ENCODE data around the gene HDC. TPM values are rescaled to one million over a fixed set of nuclear protein-coding genes. Genes with fewer than 3 reads are reported as not detected.

Gene HDC
- polyA plus RNA-seq, 1 experiment: not detected

DNA sequence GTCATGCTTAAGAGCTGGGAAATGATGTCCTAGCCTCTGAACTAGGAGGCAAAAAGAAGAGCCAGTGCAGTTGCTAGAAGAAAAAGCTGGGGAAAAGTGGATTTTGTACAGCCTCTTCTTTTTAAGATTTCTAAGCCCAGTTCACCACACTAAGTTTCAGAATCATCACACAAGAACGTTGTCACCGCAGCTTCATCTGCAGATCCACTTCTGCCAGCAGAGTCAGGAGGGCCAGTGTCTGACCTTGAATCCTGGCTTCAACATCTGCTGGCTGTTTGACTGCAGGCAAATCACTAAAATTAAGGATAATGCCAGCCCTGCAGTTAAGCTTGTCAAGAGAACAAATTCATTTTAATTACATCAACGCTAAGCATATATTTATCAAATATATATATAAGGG lies 36.2 kb downstream of the HDC start:
- Histone ChIP-seq H3K4me3 (ENCODE audit: low read depth, low read length) (no peak overlapping the region), H3K9me3 (ENCODE audit: control insufficient read depth, insufficient read depth, low read length) (no peaks in the 10 kb centered on the region), H3K27ac (ENCODE audit: low read depth, low read length) (no peak overlapping the region), H3K27me3 (ENCODE audit: control insufficient read depth, insufficient read depth, low read length) (no peaks in the 10 kb centered on the region)
- ChIA-PET CTCF (interaction anchor here (0.6 kb wide), 1 partner anchor 80 kb away, joined by 3 read pairs; no protein-coding TSS in a partner anchor), POLR2A (interaction anchor here (0.5 kb wide), 1 partner anchor 116 kb away, joined by 3 read pairs; no protein-coding TSS in a partner anchor)
- no peak for DNase-seq (ENCODE audit: low read depth, low spot score)
- TF ChIP-seq, protein P1, sequence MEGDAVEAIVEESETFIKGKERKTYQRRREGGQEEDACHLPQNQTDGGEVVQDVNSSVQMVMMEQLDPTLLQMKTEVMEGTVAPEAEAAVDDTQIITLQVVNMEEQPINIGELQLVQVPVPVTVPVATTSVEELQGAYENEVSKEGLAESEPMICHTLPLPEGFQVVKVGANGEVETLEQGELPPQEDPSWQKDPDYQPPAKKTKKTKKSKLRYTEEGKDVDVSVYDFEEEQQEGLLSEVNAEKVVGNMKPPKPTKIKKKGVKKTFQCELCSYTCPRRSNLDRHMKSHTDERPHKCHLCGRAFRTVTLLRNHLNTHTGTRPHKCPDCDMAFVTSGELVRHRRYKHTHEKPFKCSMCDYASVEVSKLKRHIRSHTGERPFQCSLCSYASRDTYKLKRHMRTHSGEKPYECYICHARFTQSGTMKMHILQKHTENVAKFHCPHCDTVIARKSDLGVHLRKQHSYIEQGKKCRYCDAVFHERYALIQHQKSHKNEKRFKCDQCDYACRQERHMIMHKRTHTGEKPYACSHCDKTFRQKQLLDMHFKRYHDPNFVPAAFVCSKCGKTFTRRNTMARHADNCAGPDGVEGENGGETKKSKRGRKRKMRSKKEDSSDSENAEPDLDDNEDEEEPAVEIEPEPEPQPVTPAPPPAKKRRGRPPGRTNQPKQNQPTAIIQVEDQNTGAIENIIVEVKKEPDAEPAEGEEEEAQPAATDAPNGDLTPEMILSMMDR (IDR thresholded peaks at IDR 0.05; ENCODE audit: low read depth, low read length): no peak

DNA sequence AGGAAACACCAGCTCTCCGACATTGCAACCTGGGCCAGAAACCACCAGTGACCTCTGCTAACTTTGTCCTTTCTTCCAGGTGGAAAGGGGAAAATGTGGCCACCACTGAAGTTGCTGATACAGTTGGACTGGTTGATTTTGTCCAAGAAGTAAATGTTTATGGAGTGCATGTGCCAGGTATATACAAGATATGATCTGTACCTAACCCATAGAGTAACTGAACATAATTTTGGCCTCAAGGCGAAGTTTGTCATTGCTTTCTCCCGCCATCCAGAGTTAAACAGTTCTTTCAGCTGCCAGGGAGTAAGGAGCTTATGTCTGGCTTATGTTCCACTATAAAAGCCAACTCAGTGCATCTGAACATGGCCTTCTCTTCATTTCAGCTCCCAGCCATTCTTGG lies 36.7 kb downstream of the HDC start:
- POLR2A ChIA-PET: interaction anchor here (0.5 kb wide), 1 partner anchor 115 kb away, joined by 3 read pairs; no protein-coding TSS in a partner anchor
- CTCF ChIA-PET: interaction anchor here (0.6 kb wide), 1 partner anchor 80 kb away, joined by 3 read pairs; no protein-coding TSS in a partner anchor

DNA sequence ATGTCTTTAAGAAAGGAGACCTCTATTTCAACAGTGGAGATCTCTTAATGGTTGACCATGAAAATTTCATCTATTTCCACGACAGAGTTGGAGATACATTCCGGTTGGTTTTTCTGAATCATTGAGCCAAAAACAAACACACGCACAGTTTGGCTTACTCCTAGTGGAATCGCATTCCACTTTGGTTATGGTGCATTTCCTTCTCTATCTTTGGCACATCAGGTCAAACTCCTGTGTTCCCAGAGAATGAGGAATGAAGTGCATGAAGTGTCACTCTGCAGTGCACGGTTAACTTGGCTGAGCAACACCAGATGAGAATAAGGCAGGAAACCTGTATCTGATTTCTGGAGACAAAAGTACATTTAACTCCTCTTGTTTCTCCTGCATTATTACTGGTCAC lies 38.5 kb downstream of the HDC start:
- ChIA-PET CTCF (no interaction called here), POLR2A (no interaction called here)
- no peak overlapping the region for H3K4me3 ChIP-seq (ENCODE audit: low read depth, low read length)
- TF ChIP-seq, protein P1 (IDR thresholded peaks at IDR 0.05; ENCODE audit: low read depth, low read length): no peak
- no peak overlapping the region for H3K27ac ChIP-seq (ENCODE audit: low read depth, low read length)
- no peaks in the 10 kb centered on the region for H3K27me3 ChIP-seq (ENCODE audit: control insufficient read depth, insufficient read depth, low read length)
- no peaks in the 10 kb centered on the region for H3K9me3 ChIP-seq (ENCODE audit: control insufficient read depth, insufficient read depth, low read length)
- DNase-seq (ENCODE audit: low read depth, low spot score): peak; percentile 34

More for the DNA sequence above, 36.7 kb downstream of the HDC start:
- TF ChIP-seq, protein P1 (IDR thresholded peaks at IDR 0.05; ENCODE audit: low read depth, low read length): no peak
- DNase-seq (ENCODE audit: low read depth, low spot score): no peak
- H3K4me3 ChIP-seq (ENCODE audit: low read depth, low read length): no peak overlapping the region
- H3K9me3 ChIP-seq (ENCODE audit: control insufficient read depth, insufficient read depth, low read length): no peaks in the 10 kb centered on the region
- H3K27me3 ChIP-seq (ENCODE audit: control insufficient read depth, insufficient read depth, low read length): no peaks in the 10 kb centered on the region
- H3K27ac ChIP-seq (ENCODE audit: low read depth, low read length): no peak overlapping the region

DNA sequence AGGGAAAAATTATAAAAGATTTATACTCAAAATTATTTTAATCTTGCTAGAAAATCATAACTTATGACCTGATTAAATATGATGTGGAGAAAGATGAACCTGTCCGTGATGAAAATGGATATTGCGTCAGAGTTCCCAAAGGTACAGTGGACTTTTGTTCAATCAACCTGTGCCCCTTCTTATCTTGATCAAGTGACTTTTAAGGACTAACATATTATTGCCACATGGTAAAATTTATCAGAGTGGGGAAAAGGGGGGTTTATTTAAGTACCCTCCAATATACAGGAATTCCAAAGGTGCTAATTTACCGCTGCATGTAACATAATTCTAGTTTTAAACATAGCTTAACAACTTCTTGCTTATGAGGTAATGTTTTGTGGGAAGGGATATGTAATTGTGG lies 39.6 kb downstream of the HDC start:
- DNase-seq (ENCODE audit: low read depth, low spot score): no peak
- ChIA-PET POLR2A (no interaction called here), CTCF (no interaction called here)
- TF ChIP-seq, protein P1 (IDR thresholded peaks at IDR 0.05; ENCODE audit: low read depth, low read length): no peak
- H3K27me3 ChIP-seq (ENCODE audit: control insufficient read depth, insufficient read depth, low read length): no peaks in the 10 kb centered on the region
- H3K9me3 ChIP-seq (ENCODE audit: control insufficient read depth, insufficient read depth, low read length): no peaks in the 10 kb centered on the region
- no peak overlapping the region for H3K27ac ChIP-seq (ENCODE audit: low read depth, low read length)
- H3K4me3 ChIP-seq (ENCODE audit: low read depth, low read length): no peak overlapping the region

DNA sequence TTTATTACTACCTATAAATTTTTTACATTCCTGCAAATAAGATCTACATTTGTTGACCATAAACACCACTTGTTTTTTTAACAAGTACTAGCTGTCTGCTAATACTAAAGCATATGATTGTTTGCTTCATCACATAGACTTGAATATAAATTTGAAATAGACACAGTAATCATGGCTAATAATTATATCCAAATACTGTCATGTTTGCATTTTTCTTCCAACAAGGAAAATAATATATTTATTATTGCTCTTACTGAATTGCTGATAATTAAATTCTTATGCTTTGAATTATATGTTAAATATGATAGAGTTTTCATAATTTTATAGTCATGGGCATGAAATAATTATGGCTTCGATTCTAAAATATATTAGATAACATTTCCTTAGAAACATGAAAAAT lies 40.5 kb downstream of the HDC start:
- CTCF ChIA-PET: no interaction called here

More for the DNA sequence above, 40.5 kb downstream of the HDC start:
- no peak for DNase-seq (ENCODE audit: low read depth, low spot score)
- Histone ChIP-seq H3K27ac (ENCODE audit: low read depth, low read length) (no peak overlapping the region), H3K4me3 (ENCODE audit: low read depth, low read length) (no peak overlapping the region), H3K27me3 (ENCODE audit: control insufficient read depth, insufficient read depth, low read length) (peaks cover 4% of the 10 kb centered on the region), H3K9me3 (ENCODE audit: control insufficient read depth, insufficient read depth, low read length) (no peaks in the 10 kb centered on the region)
- POLR2A ChIA-PET: no interaction called here
- TF ChIP-seq, protein P1 (IDR thresholded peaks at IDR 0.05; ENCODE audit: low read depth, low read length): no peak

Measured in AG04450 (cell line).